Pancreas (tissue), 10 donors: ENCODE measurements around the gene LAIR2. TPM values are rescaled to one million over a fixed set of nuclear protein-coding genes. Genes with fewer than 3 reads are reported as not detected.

Source experiments
- ATAC-seq, 4 donors: fragments of 200-7000 bp; cut with Tn5 transposase; one replicate each; pipeline versions ENCODE4 v1.8.0 to v1.9.1; 2020; ENCODE audit warnings: mild to moderate bottlenecking in 4 of 4, moderate library complexity in 4 of 4
- DNase-seq, 6 donors: peaks; one replicate each; pipeline ENCODE4 v3.0.0-alpha.2; 2020
- FAIRE-seq: peaks from 2 replicates; lab custom pipeline; 2012; peaks lifted over from hg19 to GRCh38; lab: Jason Lieb, UNC
- H3K27ac ChIP-seq, 4 donors: fragments of 200-600 bp; sonication (generic); 1 replicate in 3 of 4; 2 replicates in 1 of 4; pipeline versions ENCODE4 v1.5.0 to v1.8.0; 2020
- H3K27me3 ChIP-seq, 4 donors: fragments of 200-600 bp; one replicate each; pipeline ENCODE4 v1.8.0; 2021
- H3K36me3 ChIP-seq, 3 donors: fragments of 200-600 bp; sonication (generic) in 1 of 3; one replicate each; pipeline versions ENCODE4 v1.5.0 to v1.8.0; 2020 to 2021
- H3K4me1 ChIP-seq, 3 donors: fragments of 200-600 bp; one replicate each; pipeline ENCODE4 v1.8.0; 2021
- H3K4me3 ChIP-seq, 4 donors: fragments of 200-600 bp; sonication (generic) in 2 of 4; one replicate each; pipeline versions ENCODE4 v1.5.0 to v1.8.0; 2020 to 2021
- H3K9me3 ChIP-seq, 4 donors: fragments of 200-600 bp; one replicate each; pipeline ENCODE4 v1.8.0; 2021
- WGBS, 2 donors: extraction: QIAGEN DNeasy Blood & Tissue Kit; methylation state at CpG; one replicate each; pipeline ENCODE4 v1.1.7; 2013; 5-methylcytosine and 5-hydroxymethylcytosine counted together
- intact Hi-C, 3 donors: fragments of 100-400 bp; cut with DNase I; formaldehyde crosslinking; loops; one replicate each; pipeline versions ENCODE4 v1.11.1 to v1.14.2; 2022
- polyA plus RNA-seq, 2 donors: library from polyadenylated mRNA; stranded (reverse); fragments of 200-250 nt; gene quantifications; one replicate each; pipeline ENCODE4 v1.2.3, GENCODE V29; 2013
- total RNA-seq, 6 donors: library from RNA; stranded (reverse); fragmentation: NEBNext Ultra II Directional in 4 of 6; extraction: Animal tissue kit (Norgen Biotek cat#: 25700) in 4 of 6; gene quantifications; one replicate each; pipeline versions ENCODE4 v1.2.1 to v1.2.4, GENCODE V29; 2021 to 2023
- TF ChIP-seq, protein P1 (sequence below), 4 donors: fragments of 200-600 bp; sonication (generic) in 3 of 4; IDR thresholded peaks; one replicate each; pipeline versions ENCODE4 v1.5.0 to v1.8.0; 2021; ENCODE audit warnings: antibody characterized with exemption in 4 of 4
- donor health status: healthy with polysubstance abuse.
- donor health status: DM: no; HTN: no; CAD: no; lungs with moderate emphysema.
- donor health status: DM: no; HTN: no; CAD: no.
- donor health status: control.
- donor health status: control.
- donor health status: Bipolar disorder and iron deficiency.
- donor health status: DM: yes; HTN: yes; CAD: no.
- donor health status: DM: no; HTN: no; CAD: no.
- donor health status: DM: no; HTN: no; CAD: no.
- donor health status: DM: yes; HTN: yes; CAD: no.

LAIR2 gene
- total and polyA plus RNA-seq, 8 donors: not detected

DNA sequence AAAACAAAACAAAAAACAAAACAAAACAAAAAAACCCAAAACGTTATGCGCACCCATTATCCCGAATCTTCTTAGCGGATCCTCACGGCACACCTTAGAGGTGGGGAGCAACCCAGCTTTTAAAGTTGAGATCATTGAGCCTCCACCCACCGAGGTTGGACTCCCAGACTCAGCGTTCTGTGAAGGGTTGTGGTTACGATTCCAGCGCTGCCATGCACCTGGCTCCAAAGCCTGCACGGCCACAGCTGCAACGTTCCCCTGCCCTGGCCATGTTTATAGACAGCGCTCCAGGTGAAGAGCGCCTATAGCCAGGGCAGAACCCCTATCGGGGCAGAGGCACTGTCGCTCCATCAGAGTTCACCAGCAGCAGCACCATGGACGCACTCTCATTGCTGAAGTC is 52.3 kb downstream of the LAIR2 start:
- intact Hi-C loops: no loop called here
- H3K4me3 ChIP-seq: no peak overlapping the region
- H3K27ac ChIP-seq: no peak overlapping the region
- H3K4me1 ChIP-seq: no peaks in the 10 kb centered on the region
- H3K9me3 ChIP-seq: no peaks in the 10 kb centered on the region
- ATAC-seq: no peak
- DNase-seq: no peak
- 73 to 81% methylated on average over 16 of the region's 16 CpGs for WGBS, 2 donors
- H3K27me3 ChIP-seq: no peaks in the 10 kb centered on the region
- FAIRE-seq: no peak
- TF ChIP-seq, protein P1, sequence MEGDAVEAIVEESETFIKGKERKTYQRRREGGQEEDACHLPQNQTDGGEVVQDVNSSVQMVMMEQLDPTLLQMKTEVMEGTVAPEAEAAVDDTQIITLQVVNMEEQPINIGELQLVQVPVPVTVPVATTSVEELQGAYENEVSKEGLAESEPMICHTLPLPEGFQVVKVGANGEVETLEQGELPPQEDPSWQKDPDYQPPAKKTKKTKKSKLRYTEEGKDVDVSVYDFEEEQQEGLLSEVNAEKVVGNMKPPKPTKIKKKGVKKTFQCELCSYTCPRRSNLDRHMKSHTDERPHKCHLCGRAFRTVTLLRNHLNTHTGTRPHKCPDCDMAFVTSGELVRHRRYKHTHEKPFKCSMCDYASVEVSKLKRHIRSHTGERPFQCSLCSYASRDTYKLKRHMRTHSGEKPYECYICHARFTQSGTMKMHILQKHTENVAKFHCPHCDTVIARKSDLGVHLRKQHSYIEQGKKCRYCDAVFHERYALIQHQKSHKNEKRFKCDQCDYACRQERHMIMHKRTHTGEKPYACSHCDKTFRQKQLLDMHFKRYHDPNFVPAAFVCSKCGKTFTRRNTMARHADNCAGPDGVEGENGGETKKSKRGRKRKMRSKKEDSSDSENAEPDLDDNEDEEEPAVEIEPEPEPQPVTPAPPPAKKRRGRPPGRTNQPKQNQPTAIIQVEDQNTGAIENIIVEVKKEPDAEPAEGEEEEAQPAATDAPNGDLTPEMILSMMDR (IDR thresholded peaks at IDR 0.05): no peak
- H3K36me3 ChIP-seq: no peaks in the 10 kb centered on the region

DNA sequence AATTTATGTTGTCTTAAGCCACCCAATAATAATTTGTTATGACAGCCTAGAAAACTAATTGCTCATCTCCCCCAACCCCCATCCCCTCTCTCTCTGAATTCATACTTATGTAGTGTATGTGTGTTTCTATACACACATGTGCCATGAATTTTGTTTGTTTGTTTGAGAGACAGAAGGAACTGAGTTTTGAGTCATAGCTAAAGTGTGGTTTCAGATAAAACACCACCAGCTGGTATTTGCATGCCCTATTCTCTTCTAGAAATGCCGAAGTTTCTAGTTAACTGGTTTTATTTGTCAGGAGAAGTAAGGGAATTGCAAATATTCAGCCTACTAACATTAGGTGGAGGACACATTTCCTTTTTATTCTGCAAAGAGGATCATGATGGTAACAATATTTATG is 53.6 kb downstream of the LAIR2 start:
- WGBS, 2 donors: 55 to 65% methylated on average over 1 of the region's 1 CpG
- H3K27ac ChIP-seq: no peak overlapping the region
- TF ChIP-seq, protein P1 (IDR thresholded peaks at IDR 0.05): no peak
- H3K4me3 ChIP-seq: no peak overlapping the region
- no peak for DNase-seq
- intact Hi-C loops: no loop called here
- FAIRE-seq: no peak
- H3K9me3 ChIP-seq: no peaks in the 10 kb centered on the region
- no peaks in the 10 kb centered on the region for H3K4me1 ChIP-seq
- no peaks in the 10 kb centered on the region for H3K36me3 ChIP-seq
- ATAC-seq: no peak
- H3K27me3 ChIP-seq: no peaks in the 10 kb centered on the region

DNA sequence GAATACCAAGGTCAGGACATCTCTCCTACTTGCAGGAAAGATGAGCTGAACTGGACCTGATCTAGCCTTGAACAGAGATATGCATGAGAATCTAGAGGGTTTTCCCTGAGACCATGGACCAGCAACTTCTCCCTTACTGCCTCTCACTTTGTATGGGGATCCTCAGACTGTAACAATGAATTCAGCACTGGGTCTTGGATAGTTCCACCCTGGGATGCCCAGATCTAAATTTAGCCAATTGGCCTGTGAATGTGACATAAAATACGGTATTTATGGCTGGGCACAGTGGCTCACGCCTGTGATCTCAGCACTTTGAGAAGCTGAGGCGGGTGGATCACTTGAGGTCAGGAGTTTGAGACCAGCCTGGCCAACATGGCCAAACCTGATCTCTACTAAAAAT is 55.7 kb downstream of the LAIR2 start:
- no peaks in the 10 kb centered on the region for H3K9me3 ChIP-seq
- no peak for ATAC-seq
- H3K36me3 ChIP-seq: no peaks in the 10 kb centered on the region
- peaks cover 0 to 5% (median 0%) of the 10 kb centered on the region in 4 donors for H3K27me3 ChIP-seq
- H3K4me1 ChIP-seq: no peaks in the 10 kb centered on the region
- H3K4me3 ChIP-seq: no peak overlapping the region
- no peak overlapping the region for H3K27ac ChIP-seq
- TF ChIP-seq, protein P1 (IDR thresholded peaks at IDR 0.05): no peak
- WGBS, 2 donors: 48 to 67% methylated on average over 3 of the region's 3 CpGs
- intact Hi-C loops: no loop called here
- DNase-seq: no peak
- FAIRE-seq: no peak

Other genes with a start within 250 kb of the LAIR2 start
- gene LILRB5, start 245.6 kb upstream of the LAIR2 start, total RNA-seq: 1 to 10 TPM in 3 of 6 donors, under 1 TPM in 3; 0.23 to 3.1 (median 1.1) TPM
- gene LILRB5, start 245.6 kb upstream of the LAIR2 start, polyA plus RNA-seq: 1 to 10 TPM in 1 of 2 donors, under 1 TPM in 1; 0.56 to 1.4 TPM
- 1 to 10 TPM in 3 of 6 donors, under 1 TPM in 3; 0.19 to 3.9 (median 1.2) TPM for gene LILRB2, start 221.7 kb upstream of the LAIR2 start, total RNA-seq
- gene LILRB2, start 221.7 kb upstream of the LAIR2 start, polyA plus RNA-seq: 1 to 10 TPM; 1.4 to 1.6 TPM
- 1 to 10 TPM in 2 of 6 donors, under 1 TPM in 4; 0.20 to 1.7 (median 0.51) TPM for gene LILRA5, start 189.7 kb upstream of the LAIR2 start, total RNA-seq
- gene LILRA5, start 189.7 kb upstream of the LAIR2 start, polyA plus RNA-seq: 1 to 10 TPM in 1 of 2 donors, under 1 TPM in 1; 0.34 to 1.1 TPM
- gene LILRA4, start 163.7 kb upstream of the LAIR2 start, total RNA-seq: 1 to 10 TPM in 1 of 6 donors, under 1 TPM in 1, not detected in 4; 0.24 to 2.4 TPM
- gene LILRA4, start 163.7 kb upstream of the LAIR2 start, polyA plus RNA-seq: not detected
- gene LAIR1, start 137.9 kb upstream of the LAIR2 start, total RNA-seq: 10 to 100 TPM in 2 of 6 donors, 1 to 10 TPM in 3, under 1 TPM in 1; 0.69 to 33.1 (median 4.8) TPM
- 1 to 10 TPM; 1.7 to 3.1 TPM for gene LAIR1, start 137.9 kb upstream of the LAIR2 start, polyA plus RNA-seq
- 10 to 100 TPM; 20.8 to 38.1 (median 24.6) TPM for gene TTYH1, start 87.4 kb upstream of the LAIR2 start, total RNA-seq
- gene TTYH1, start 87.4 kb upstream of the LAIR2 start, polyA plus RNA-seq: 10 to 100 TPM; 40.0 to 78.0 TPM
- 100 to 1,000 TPM in 4 of 6 donors, 10 to 100 TPM in 2; 64.8 to 173 (median 129) TPM for gene LENG8, start 53.6 kb upstream of the LAIR2 start, total RNA-seq
- 100 to 1,000 TPM; 313 to 657 TPM for gene LENG8, start 53.6 kb upstream of the LAIR2 start, polyA plus RNA-seq
- 10 to 100 TPM in 5 of 6 donors, 1 to 10 TPM in 1; 8.6 to 23.4 (median 16.9) TPM for gene LENG9, start 39.1 kb upstream of the LAIR2 start, total RNA-seq
- gene LENG9, start 39.1 kb upstream of the LAIR2 start, polyA plus RNA-seq: 10 to 100 TPM in 1 of 2 donors, 1 to 10 TPM in 1; 4.2 to 12.1 TPM
- 10 to 100 TPM in 4 of 6 donors, 1 to 10 TPM in 2; 8.2 to 48.0 (median 20.4) TPM for gene CDC42EP5, start 29.5 kb upstream of the LAIR2 start, total RNA-seq
- gene CDC42EP5, start 29.5 kb upstream of the LAIR2 start, polyA plus RNA-seq: 10 to 100 TPM in 1 of 2 donors, 1 to 10 TPM in 1; 7.5 to 15.1 TPM
- gene LILRA2, start 71.0 kb downstream of the LAIR2 start, total RNA-seq: 1 to 10 TPM in 3 of 6 donors, under 1 TPM in 3; 0.19 to 4.2 (median 0.89) TPM
- gene LILRA2, start 71.0 kb downstream of the LAIR2 start, polyA plus RNA-seq: under 1 TPM; 0.42 to 0.47 TPM
- 1 to 10 TPM in 1 of 6 donors, under 1 TPM in 4, not detected in 1; 0.08 to 1.5 (median 0.69) TPM for gene LILRA1, start 90.8 kb downstream of the LAIR2 start, total RNA-seq
- gene LILRA1, start 90.8 kb downstream of the LAIR2 start, polyA plus RNA-seq: under 1 TPM; 0.19 to 0.23 TPM
- gene LILRB1, start 127.7 kb downstream of the LAIR2 start, total RNA-seq: 1 to 10 TPM in 3 of 6 donors, under 1 TPM in 3; 0.51 to 8.8 (median 1.3) TPM
- gene LILRB1, start 127.7 kb downstream of the LAIR2 start, polyA plus RNA-seq: under 1 TPM; 0.56 to 0.57 TPM
- 10 to 100 TPM in 1 of 6 donors, 1 to 10 TPM in 2, under 1 TPM in 3; 0.28 to 11.1 (median 1.1) TPM for gene LILRB4, start 160.2 kb downstream of the LAIR2 start, total RNA-seq
- 1 to 10 TPM in 1 of 2 donors, under 1 TPM in 1; 0.80 to 1.2 TPM for gene LILRB4, start 160.2 kb downstream of the LAIR2 start, polyA plus RNA-seq
- not detected for gene KIR3DL3, start 221.6 kb downstream of the LAIR2 start, total RNA-seq
- not detected for gene KIR3DL3, start 221.6 kb downstream of the LAIR2 start, polyA plus RNA-seq
- gene KIR2DL3, start 235.7 kb downstream of the LAIR2 start, total RNA-seq: not detected
- gene KIR2DL3, start 235.7 kb downstream of the LAIR2 start, polyA plus RNA-seq: not detected